GM23248 (cell line): ENCODE results near the gene SH3PXD2A.

Source experiments
- EZH2 ChIP-seq: fragments of 200-600 bp; sonication (generic); IDR thresholded peaks from 2 replicates; pipeline ENCODE4 v1.6.1; 2018; ENCODE audit warnings: antibody characterized with exemption, mild to moderate bottlenecking; ENCODE audit not compliant: insufficient read depth, poor library complexity, severe bottlenecking
- EZH2phosphoT487 ChIP-seq: fragments of 200-600 bp; sonication (generic); IDR thresholded peaks from 2 replicates; pipeline ENCODE4 v1.6.1; 2018; ENCODE audit warnings: antibody characterized with exemption, moderate library complexity, mild to moderate bottlenecking, low read depth; ENCODE audit not compliant: insufficient read depth

- TF ChIP-seq EZH2 (no peak), EZH2phosphoT487 (no peak)
These were observed 307.4 kb downstream of the SH3PXD2A start for GRCh38 chr10:103548006-103548405.
